HG03342 (cell line): ENCODE data around the gene MAPK8IP1.

Experiments
- ATAC-seq: cut with Tn5 transposase; IDR thresholded peaks from one replicate; pipeline ENCODE4 v1.9.1; 2021; ENCODE audit warnings: mild to moderate bottlenecking, moderate library complexity; ENCODE audit not compliant: unreplicated experiment

Gene MAPK8IP1

DNA sequence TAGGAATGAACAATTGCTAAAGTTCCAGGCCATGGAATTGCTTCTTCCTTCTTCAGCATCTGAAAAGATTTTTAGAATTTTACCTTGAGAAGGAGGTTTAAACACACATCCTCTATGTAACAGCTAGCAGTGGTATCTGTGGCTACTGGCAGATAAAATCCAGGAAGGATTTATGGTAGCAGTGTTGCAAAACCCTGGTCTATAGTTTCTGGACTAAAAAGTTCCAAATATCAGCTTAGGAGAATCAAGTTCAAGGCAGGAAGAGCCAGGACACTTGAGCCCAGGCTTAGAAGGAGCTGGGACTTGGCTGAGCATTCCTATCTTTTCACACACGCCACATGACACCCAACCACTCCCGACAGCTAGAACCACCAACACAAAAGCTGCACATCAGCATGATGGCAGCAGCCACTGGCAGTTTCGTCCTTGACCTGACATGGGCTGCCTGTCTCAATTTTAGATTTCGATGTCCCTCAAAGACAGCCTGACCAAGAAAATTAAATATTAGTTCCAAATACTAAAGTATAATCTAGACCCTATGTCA lies 51.1 kb downstream of the MAPK8IP1 start:
- ATAC-seq = no peak

DNA sequence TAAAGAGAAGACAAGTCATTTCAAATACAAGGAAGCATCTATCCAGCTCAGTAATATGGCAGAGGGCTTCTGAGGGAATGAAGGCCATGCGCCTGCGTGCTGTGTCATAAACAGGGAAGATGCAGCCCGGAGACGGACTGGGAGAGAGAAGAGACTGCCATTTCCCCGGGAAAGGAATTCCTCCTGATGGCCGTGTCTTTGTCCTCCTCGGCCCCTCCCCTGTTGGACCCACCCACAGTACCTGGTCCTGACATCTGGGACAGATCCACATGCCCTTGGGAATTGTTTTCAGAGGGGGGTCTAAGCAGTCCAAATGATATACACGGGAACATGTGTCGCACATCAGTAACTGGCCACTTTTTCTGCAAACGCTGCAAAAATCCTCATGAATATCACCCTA lies 52.5 kb downstream of the MAPK8IP1 start:
- no peak for ATAC-seq

DNA sequence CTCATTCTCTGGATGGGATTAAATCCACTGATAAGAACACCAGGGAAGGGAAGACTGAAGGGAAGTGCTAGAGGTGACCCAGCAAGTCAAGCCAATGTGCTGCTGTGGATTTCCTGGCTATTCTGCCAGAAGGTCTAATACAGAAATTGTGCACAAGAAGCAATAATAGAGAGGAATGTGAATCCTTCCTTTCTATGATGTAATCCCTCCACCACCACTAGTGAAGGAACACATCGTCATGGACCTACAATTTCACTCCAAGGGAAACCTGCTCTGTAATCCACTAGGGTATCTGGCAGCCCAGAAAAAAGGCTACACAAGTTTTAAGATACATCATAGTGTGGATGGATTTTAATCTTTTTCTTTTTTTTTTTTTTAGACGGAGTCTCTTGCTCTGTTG lies 54.4 kb downstream of the MAPK8IP1 start:
- no peak for ATAC-seq

DNA sequence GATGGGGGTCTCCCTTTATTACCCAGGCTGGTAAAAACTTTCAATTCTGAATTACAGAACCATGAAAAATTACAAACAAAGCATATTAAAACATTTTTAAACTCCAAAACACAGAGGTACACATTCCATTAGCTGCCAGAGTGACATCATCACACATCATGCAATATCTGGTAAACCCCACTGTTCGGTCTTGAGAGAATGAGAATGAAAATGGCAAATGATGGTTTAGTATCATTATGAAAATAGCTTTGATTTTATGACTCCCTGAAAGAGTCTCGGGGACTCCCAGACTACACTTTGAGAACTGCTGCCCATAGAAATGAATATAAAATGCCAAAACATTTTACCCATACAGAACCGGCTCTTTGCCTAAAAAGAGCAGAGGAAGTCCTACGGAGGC lies 55.8 kb downstream of the MAPK8IP1 start:
- ATAC-seq = no peak

DNA sequence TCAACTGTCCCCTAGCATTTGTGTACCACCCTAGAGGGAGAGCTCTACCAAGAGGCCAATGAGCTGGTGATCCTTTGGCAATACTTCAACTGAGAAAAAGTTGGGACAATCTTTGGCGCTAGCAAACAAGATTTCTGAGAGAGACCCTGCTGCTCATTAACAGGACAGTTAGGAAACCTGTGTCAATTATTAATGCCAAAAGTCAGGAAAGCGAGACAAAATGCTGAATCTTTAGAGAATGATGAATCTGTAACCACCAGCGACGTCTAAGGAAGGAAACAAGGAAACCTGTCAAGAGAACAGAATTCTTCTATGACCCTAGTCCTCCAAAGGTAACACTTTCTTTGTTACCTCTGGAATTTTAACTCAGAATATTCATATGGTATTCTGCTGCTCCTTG lies 56.9 kb downstream of the MAPK8IP1 start:
- no peak for ATAC-seq

DNA sequence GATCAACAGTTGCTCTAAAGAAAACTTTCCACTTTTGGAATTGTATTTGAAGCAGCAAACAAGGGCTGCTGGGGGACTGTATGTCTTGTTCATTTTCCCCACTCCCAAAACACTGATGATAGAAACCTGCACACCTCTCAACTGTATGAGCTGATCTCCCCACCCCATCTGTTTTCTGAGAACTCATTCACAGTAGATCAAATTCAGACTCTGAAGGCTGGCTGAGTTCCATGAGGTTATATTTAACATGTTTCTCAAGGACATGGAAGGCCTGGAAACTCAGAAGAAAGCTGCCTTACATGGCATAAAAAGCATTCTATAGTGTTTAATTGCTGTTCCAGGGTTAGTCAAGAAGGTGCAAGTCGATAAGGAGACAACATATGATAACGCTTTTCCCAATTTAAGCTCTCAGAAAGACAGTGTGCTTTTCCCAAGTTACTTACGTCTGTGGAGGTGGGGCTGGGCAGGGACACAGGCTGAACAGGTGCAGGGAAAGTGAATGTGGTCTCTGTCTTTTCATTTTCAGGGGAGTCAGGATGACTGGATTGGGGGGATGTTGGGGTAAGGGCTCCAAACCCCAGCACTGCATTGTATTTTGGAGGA lies 60.0 kb downstream of the MAPK8IP1 start:
- no peak for ATAC-seq

DNA sequence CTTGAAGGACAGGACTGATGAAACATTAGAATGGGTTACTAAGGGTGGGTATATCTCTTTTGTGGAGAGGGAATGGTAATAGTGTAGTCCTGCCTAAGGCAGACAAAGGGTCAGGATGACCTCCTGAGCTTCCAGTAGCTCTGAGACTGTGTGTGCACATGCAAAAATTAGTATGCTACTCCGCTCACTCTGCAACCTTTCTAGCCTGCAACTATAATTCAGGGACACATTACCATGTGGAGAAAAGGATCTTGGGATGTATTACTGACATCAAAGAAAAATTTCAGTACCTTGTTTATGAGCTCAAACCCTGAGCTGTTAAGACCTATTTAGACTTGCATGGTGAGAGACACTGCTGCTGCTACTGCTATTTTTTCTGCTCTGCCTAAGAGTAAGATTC lies 62.4 kb downstream of the MAPK8IP1 start:
- no peak for ATAC-seq

DNA sequence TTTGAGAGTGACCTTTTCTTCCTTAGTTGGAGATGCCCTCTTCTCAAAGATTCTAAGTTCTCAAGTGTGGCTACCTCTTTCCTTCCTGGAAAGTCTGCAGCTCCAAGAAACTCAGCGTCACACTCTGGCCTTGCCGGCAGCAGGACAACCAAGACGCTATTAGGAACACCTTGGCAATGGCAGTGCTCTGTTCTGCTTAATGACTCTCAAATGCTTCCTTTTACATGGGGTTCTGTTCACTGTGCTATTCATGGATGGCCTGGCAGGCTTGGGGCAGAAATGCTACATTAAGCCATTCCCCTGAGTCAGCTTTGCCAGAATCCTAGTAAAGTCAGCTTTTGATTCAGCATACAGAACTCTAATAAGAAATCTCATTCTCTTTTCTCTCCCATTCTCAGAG lies 62.9 kb downstream of the MAPK8IP1 start:
- no peak for ATAC-seq

DNA sequence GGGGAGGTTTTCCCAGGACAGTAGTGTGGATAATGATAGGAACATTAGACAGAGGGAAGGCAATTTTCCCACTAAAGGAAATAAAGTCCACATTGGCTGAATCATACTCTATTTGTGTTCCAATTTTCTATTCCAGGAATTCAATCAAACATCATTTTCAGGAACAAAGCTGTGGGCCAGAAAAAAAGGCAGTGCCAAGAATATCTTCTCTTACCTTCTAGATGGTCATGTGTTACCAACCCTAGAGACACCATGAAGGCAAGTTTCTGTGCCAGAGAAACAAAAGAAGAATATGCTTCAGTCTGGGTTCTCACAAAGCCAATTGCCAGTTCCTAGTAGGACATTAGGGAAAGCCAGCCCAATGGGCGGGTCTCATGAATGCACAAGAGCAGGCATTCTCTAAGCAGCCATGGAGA lies 64.5 kb downstream of the MAPK8IP1 start:
- ATAC-seq = no peak
